K562 (cell line): ENCODE data around the gene DAPK1. TPM values are rescaled to one million over a fixed set of nuclear protein-coding genes. Genes with fewer than 3 reads are reported as not detected.

ENCODE experiments used
- ATAC-seq: fragments of 200-7000 bp; cut with Tn5 transposase; 3 replicates; pipeline ENCODE4 v1.9.1; 2020; ENCODE audit warnings: moderate library complexity
- BruUV-seq: library from RNA; stranded (reverse); fragments of 400-500 nt; replicated peaks from 2 replicates; lab custom pipeline; 2021; lab: Mats Ljungman, UMichigan
- CTCF ChIA-PET: fragments of 300-600 bp; formaldehyde crosslinking; extraction: SDS; loops from one replicate; lab custom pipeline; 2021; ENCODE audit warnings: low intra/inter-chr PET ratio; lab: Yijun Ruan, JAX
- POLR2A ChIA-PET: fragments of 300-600, 350-650 bp; sonication (Branson Sonifier 250); formaldehyde crosslinking; extraction: SDS; loops from one replicate; lab custom pipeline; 2021; ENCODE audit warnings: antibody characterized with exemption, inconsistent platforms; lab: Yijun Ruan, JAX
- DNase-seq, 4 experiments: peaks; one replicate each; pipeline versions ENCODE4 v3.0.0 to v3.0.0-alpha.2; 2011 to 2018; ENCODE audit warnings: low spot score in 3 of 4, mixed read lengths in 3 of 4; ENCODE audit errors: extremely low read depth in 1 of 4
- FAIRE-seq: peaks from 2 replicates; lab custom pipeline; 2011; peaks lifted over from hg19 to GRCh38; lab: Jason Lieb, UNC
- H2AFZ ChIP-seq: 2 replicates; pipeline ENCODE4 v1.6.0; 2011; ENCODE audit warnings: low read depth, low read length, control low read depth, inconsistent platforms
- H3K27ac ChIP-seq: fragments of 200-600 bp; 3 replicates; pipeline ENCODE4 v1.8.0; 2011; ENCODE audit warnings: low read depth, mild to moderate bottlenecking, control low read depth, inconsistent platforms, low read length, moderate library complexity, mixed read lengths; ENCODE audit errors: extremely low read depth
- H3K27me3 ChIP-seq, 2 experiments: fragments of 300-600 bp in 1 of 2; 2 replicates in 1 of 2; 3 replicates in 1 of 2; pipeline versions ENCODE4 v1.6.0 to v1.8.0; 2011; ENCODE audit warnings: inconsistent platforms in 2 of 2, low read length in 2 of 2, mild to moderate bottlenecking in 1 of 2, mixed read lengths in 1 of 2, moderate library complexity in 1 of 2; ENCODE audit not compliant: control insufficient read depth in 2 of 2, insufficient read depth in 2 of 2
- H3K36me3 ChIP-seq: fragments of 300-600 bp; 3 replicates; pipeline ENCODE4 v1.8.0; 2011; ENCODE audit warnings: mild to moderate bottlenecking, low read length, inconsistent platforms; ENCODE audit not compliant: control insufficient read depth, insufficient read depth
- H3K4me1 ChIP-seq, 2 experiments: fragments of 200-600 bp in 1 of 2; replicated peaks in 1 of 2; 2 replicates in 1 of 2; 3 replicates in 1 of 2; pipeline versions ENCODE4 v1.5.1 to v1.8.0; 2011; ENCODE audit warnings: inconsistent platforms in 2 of 2, low read length in 2 of 2, mild to moderate bottlenecking in 1 of 2, mixed read lengths in 1 of 2, moderate library complexity in 1 of 2; ENCODE audit not compliant: control insufficient read depth in 2 of 2, insufficient read depth in 2 of 2
- H3K4me2 ChIP-seq: 2 replicates; pipeline ENCODE4 v1.6.1; 2011; ENCODE audit warnings: low read length, control low read depth, inconsistent platforms, mixed read lengths; ENCODE audit not compliant: insufficient read depth
- H3K4me3 ChIP-seq: fragments of 200-600 bp; sonication (generic), shearing (Covaris generic); 2 replicates; pipeline ENCODE4 v1.5.1; 2016; ENCODE audit warnings: control low read depth, inconsistent platforms
- H3K79me2 ChIP-seq: fragments of 200-600 bp; 3 replicates; pipeline ENCODE4 v1.8.0; 2011; ENCODE audit warnings: low read length, inconsistent platforms; ENCODE audit not compliant: control insufficient read depth, insufficient read depth
- H3K9ac ChIP-seq, 2 experiments: 2 replicates each; pipeline versions ENCODE4 v1.6.0 to v1.6.1; 2011; ENCODE audit warnings: low read depth in 2 of 2, low read length in 2 of 2, control low read depth in 1 of 2, inconsistent platforms in 1 of 2, mild to moderate bottlenecking in 1 of 2, mixed read lengths in 1 of 2; ENCODE audit not compliant: insufficient read depth in 1 of 2
- H3K9me1 ChIP-seq: one replicate; pipeline ENCODE4 v1.6.0; 2011; ENCODE audit warnings: inconsistent platforms, mild to moderate bottlenecking, low read length, moderate library complexity; ENCODE audit not compliant: control insufficient read depth, insufficient read depth
- H3K9me3 ChIP-seq: replicated peaks from 2 replicates; pipeline ENCODE4 v1.5.1; 2011; ENCODE audit warnings: low read depth, low read length, inconsistent platforms; ENCODE audit not compliant: control insufficient read depth, insufficient read depth
- H4K20me1 ChIP-seq: replicated peaks from 2 replicates; pipeline ENCODE4 v1.6.1; 2011; ENCODE audit warnings: low read length, inconsistent platforms, mixed read lengths; ENCODE audit not compliant: control insufficient read depth, insufficient read depth
- ARNT ChIP-seq, 2 experiments: fragments of 450-650 bp; IDR thresholded peaks; 2 replicates each; pipeline ENCODE4 v1.6.1; 2016; ENCODE audit warnings: mild to moderate bottlenecking in 1 of 2
- C11orf30 ChIP-seq: fragments of 450-650 bp; IDR thresholded peaks from 2 replicates; pipeline ENCODE4 v1.6.1; 2016; ENCODE audit warnings: low read depth, mild to moderate bottlenecking
- CHD1 ChIP-seq: fragments of 200-600 bp; sonication (generic); IDR thresholded peaks from one replicate; pipeline ENCODE4 v1.6.1; 2012; ENCODE audit warnings: mild to moderate bottlenecking, moderate library complexity, low read length, inconsistent platforms
- GTF2E2 ChIP-seq: fragments of 200-800 bp; sonication (Bioruptor generic); IDR thresholded peaks from 2 replicates; pipeline ENCODE4 v1.6.1; 2016; ENCODE audit warnings: missing genetic modification characterization, missing compliant biosample characterization
- HDAC8 ChIP-seq: fragments of 450-650 bp; IDR thresholded peaks from 2 replicates; pipeline ENCODE4 v1.6.1; 2016; ENCODE audit warnings: mild to moderate bottlenecking, missing genetic modification characterization, moderate library complexity, missing compliant biosample characterization
- KLF16 ChIP-seq: IDR thresholded peaks from 2 replicates; pipeline ENCODE4 v1.6.1; 2016; ENCODE audit warnings: antibody characterized with exemption
- MED1 ChIP-seq: sonication (generic); formaldehyde crosslinking; IDR thresholded peaks from 2 replicates; pipeline ENCODE4 v1.8.1; 2023; ENCODE audit warnings: missing genetic modification reagents, borderline replicate concordance
- MYNN ChIP-seq, 2 experiments: sonication (generic); formaldehyde crosslinking in 1 of 2; IDR thresholded peaks; 2 replicates each; pipeline versions ENCODE4 v1.5.0 to v1.6.1; 2016 to 2020; ENCODE audit warnings: antibody characterized with exemption in 1 of 2, missing genetic modification reagents in 1 of 2
- NFE2 ChIP-seq: IDR thresholded peaks from 2 replicates; pipeline ENCODE4 v1.6.1; 2014; ENCODE audit warnings: antibody characterized with exemption, low read depth
- PTRF ChIP-seq: fragments of 450-650 bp; IDR thresholded peaks from 2 replicates; pipeline ENCODE4 v1.6.1; 2016; ENCODE audit warnings: mild to moderate bottlenecking, missing genetic modification characterization, missing compliant biosample characterization
- SMAD1 ChIP-seq: fragments of 150-350 bp; IDR thresholded peaks from 2 replicates; pipeline ENCODE4 v1.6.1; 2014; ENCODE audit warnings: low read length, low read depth; ENCODE audit not compliant: partially characterized antibody
- SMAD2 ChIP-seq: fragments of 150-350 bp; IDR thresholded peaks from 2 replicates; pipeline ENCODE4 v1.6.1; 2014; ENCODE audit warnings: low read depth, mild to moderate bottlenecking, low read length
- TGIF2 ChIP-seq: sonication (generic); formaldehyde crosslinking; IDR thresholded peaks from 2 replicates; pipeline ENCODE4 v1.8.1; 2022; ENCODE audit warnings: mild to moderate bottlenecking, missing genetic modification reagents, moderate library complexity
- ZBTB7A ChIP-seq: IDR thresholded peaks from 2 replicates; pipeline ENCODE4 v1.6.1; 2011; ENCODE audit warnings: low read depth, mild to moderate bottlenecking, low read length, moderate library complexity, borderline replicate concordance; ENCODE audit not compliant: control insufficient read depth
- ZFX ChIP-seq: sonication (generic); formaldehyde crosslinking; IDR thresholded peaks from 2 replicates; pipeline ENCODE4 v1.8.0; 2022; ENCODE audit warnings: mild to moderate bottlenecking, missing genetic modification reagents, moderate library complexity
- ZNF224 ChIP-seq: sonication (generic); formaldehyde crosslinking; IDR thresholded peaks from 2 replicates; pipeline ENCODE4 v1.8.0; 2022; ENCODE audit warnings: mild to moderate bottlenecking, missing genetic modification reagents
- ZNF696 ChIP-seq: fragments of 250-450 bp; sonication (Bioruptor Pico); conservative IDR thresholded peaks from 2 replicates; pipeline ENCODE4 v1.4.0; 2020; ENCODE audit warnings: mild to moderate bottlenecking, moderate library complexity
- WGBS: fragments of 100-300 bp; shearing (Covaris generic); methylation state at CpG from one replicate; pipeline ENCODE4 v1.1.6; 2016; ENCODE audit warnings: low coverage, mixed read lengths; ENCODE audit not compliant: insufficient coverage; ENCODE audit errors: missing lambda C conversion rate; 5-methylcytosine and 5-hydroxymethylcytosine counted together
- in situ Hi-C: fragments of 300-500 bp; cut with MboI; formaldehyde crosslinking; loops from 4 replicates; pipeline ENCODE4 v1.15.0; 2018; ENCODE audit warnings: inconsistent platforms, mixed read lengths
- intact Hi-C: fragments of 100-400 bp; cut with micrococcal nuclease; formaldehyde crosslinking; loops from 2 replicates; pipeline ENCODE4 v1.14.2; 2022
- polyA plus RNA-seq, 8 experiments: library from polyadenylated mRNA; depleted of rRNA in 4 of 8; stranded (reverse) in 5 of 8; unstranded in 3 of 8; fragments of >200 nt; fragmentation: Nextera tagmentation in 2 of 8; fragmentation: Illumina TruSeq in 1 of 8; extraction: Ambion mirVana in 2 of 8; extraction: Trizol in 1 of 8; gene quantifications; 2 replicates each; pipeline versions ENCODE4 v1.2.1 to v1.2.3, GENCODE V29; 2011 to 2014; ENCODE audit warnings: inconsistent platforms in 1 of 8, missing spikeins in 1 of 8
- total RNA-seq, 7 experiments: library from RNA; depleted of rRNA in 6 of 7; stranded (reverse); fragments of >200 nt in 6 of 7; fragmentation: Illumina TruSeq in 2 of 7; extraction: Trizol in 2 of 7; gene quantifications; 2 replicates each; pipeline versions ENCODE4 v1.2.1 to v1.2.3, GENCODE V29; 2011 to 2021; ENCODE audit warnings: low replicate concordance in 1 of 7

The DAPK1 gene
- total and polyA plus RNA-seq, 9 of the 15 experiments (the other 6 are each of a cell fraction or from before 2014, with no cell fraction given), result 1.7 to 26.4 (median 15.8) TPM

DNA sequence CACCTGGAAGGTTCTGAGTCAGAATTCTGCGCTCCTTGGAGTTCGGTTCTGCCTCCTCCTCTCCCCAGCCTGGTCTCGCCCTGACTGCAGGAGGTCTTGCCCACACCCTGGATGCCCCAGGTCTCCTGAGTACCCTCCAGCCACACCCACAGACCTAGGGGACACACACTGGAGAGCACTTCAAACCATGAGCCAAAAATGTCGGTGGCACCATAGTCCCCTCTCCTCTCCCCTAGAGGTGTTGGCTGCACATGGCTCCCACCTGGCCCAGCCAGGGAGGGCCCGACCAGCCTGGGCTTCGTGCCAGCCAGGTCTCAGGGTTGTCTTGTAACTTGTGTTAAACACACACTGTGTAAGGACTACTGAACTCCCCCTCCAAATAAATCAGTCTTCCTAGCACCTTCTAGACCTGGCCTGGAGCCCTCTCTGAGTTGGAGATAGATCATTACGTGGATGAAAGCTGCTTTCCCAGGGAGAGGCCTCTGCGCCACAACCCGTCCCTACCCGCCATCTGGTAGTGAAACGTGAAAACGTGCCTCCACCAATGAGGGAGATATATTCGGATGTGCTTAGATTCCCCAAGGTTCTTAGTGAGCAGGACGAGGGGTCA lies 178.3 kb downstream of the DAPK1 start:
- in situ Hi-C loops, result loop anchor here (5.0 to 25.0 kb wide), 3 partner anchors 136 to 636 kb away; no protein-coding TSS in a partner anchor
- intact Hi-C loops, result no loop called here

DNA sequence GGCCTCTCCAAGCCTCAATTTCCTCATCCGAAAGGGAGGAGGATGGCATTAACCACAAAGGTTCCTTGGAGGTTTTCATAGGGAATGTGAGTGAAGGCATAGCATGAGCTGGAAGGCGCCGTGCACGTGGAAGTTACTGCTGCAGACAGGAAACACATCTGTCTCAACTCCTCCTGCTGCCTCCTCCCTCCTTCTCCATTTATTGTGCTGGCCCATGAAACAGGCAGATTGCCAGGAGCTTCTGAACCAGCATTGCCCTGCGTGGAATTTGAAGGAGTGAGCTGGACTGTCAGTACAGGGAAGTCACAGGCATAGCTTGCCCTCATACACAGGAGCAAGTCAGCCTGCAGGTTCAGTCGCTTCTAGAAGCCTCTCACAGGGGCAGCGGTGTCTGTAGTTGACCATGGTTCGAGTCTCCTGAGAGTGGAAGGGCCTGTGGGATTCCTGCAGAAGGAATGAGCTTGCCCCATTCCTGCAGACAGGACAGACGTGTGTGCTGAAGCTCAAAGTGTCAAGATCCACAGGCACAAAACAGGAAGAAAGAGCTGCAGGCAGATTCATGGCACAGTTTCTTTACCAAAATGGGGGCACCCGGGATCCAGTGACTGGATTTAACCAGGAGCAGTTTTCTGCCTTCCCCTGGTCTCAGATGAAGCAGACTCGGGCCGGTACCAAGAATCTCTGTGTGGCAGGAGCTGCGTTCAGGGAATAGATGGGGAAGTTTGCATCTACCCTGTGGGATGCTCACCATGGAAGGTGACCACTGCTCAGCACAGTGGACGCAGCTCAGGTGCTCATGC lies 179.5 kb downstream of the DAPK1 start:
- Histone ChIP-seq H3K79me2 (no peaks in the 10 kb centered on the region), H3K27ac (no peak overlapping the region), H4K20me1 (no peaks in the 10 kb centered on the region), H3K9me1 (peaks cover 2% of the 10 kb centered on the region), H2AFZ (no peak overlapping the region), H3K27me3 (no peaks in the 10 kb centered on the region), H3K36me3 (peaks cover 5% of the 10 kb centered on the region; the same call in 1 of the 3 replicates), H3K4me1 (peaks cover 13 to 15% of the 10 kb centered on the region in 2 experiments; a peak in 4 of 5 replicates), H3K9me3 (no peaks in the 10 kb centered on the region), H3K4me2 (no peak overlapping the region), H3K9ac (no peak overlapping the region), H3K4me3 (no peak overlapping the region)
- ChIA-PET POLR2A (interaction anchor here (0.6 kb wide), 1 partner anchor 334 kb away, joined by 4 read pairs; no protein-coding TSS in a partner anchor), CTCF (no interaction called here)
- intact Hi-C loops, result no loop called here
- in situ Hi-C loops, result loop anchor here (5.0 to 25.0 kb wide), 3 partner anchors 135 to 635 kb away; no protein-coding TSS in a partner anchor
- ATAC-seq (no peak), FAIRE-seq (no peak), DNase-seq (no peak)
- no TSS peak for BruUV-seq
- 72% methylated on average over 11 of the region's 14 CpGs for WGBS
- TF ChIP-seq C11orf30 (no peak), NFE2 (no peak), MYNN (IDR thresholded peaks at IDR 0.05) (no peak), MYNN (CRISPR knock-in tag; IDR thresholded peaks at IDR 0.05) (no peak), HDAC8 (no peak), PTRF (tag) (no peak), KLF16 (no peak), ZNF696 (CRISPR knock-in tag) (no peak), ZFX (no peak), MED1 (no peak), ZNF224 (CRISPR knock-in tag) (no peak), SMAD2 (no peak), SMAD1 (no peak), ZBTB7A (no peak), GTF2E2 (tag) (no peak), ARNT (IDR thresholded peaks at IDR 0.05) (no peak), CHD1 (no peak)

More for the DNA sequence above, 178.3 kb downstream of the DAPK1 start:
- Histone ChIP-seq H3K27me3 (no peaks in the 10 kb centered on the region), H3K9me1 (peaks cover 2% of the 10 kb centered on the region), H2AFZ (no peak overlapping the region), H3K4me2 (no peak overlapping the region), H3K27ac (no peak overlapping the region), H4K20me1 (no peaks in the 10 kb centered on the region), H3K9ac (no peak overlapping the region; a peak in 1 of 4 replicates), H3K4me3 (no peak overlapping the region), H3K9me3 (no peaks in the 10 kb centered on the region), H3K4me1 (peaks cover 13 to 15% of the 10 kb centered on the region in 2 experiments; a peak in 4 of 5 replicates), H3K36me3 (no peaks in the 10 kb centered on the region), H3K79me2 (no peaks in the 10 kb centered on the region)
- ATAC-seq (no peak), DNase-seq (no peak), FAIRE-seq (no peak)
- TF ChIP-seq TGIF2 (CRISPR knock-in tag), result no peak
- 88% methylated on average over 6 of the region's 14 CpGs for WGBS
- POLR2A ChIA-PET, result no interaction called here
- CTCF ChIA-PET, result no interaction called here
- no TSS peak for BruUV-seq
